ENCODE data around the gene PIGN. TPM values are rescaled to one million over a fixed set of nuclear protein-coding genes. Genes with fewer than 3 reads are reported as not detected.

PIGN gene
- total RNA-seq, 3 donors from 2014 or later (not counting 1 experiment from before 2014, with no cell fraction given): 12.2 to 21.7 (median 20.1) TPM

- no peak overlapping the region for H3K4me3 Mint-ChIP-seq
- no peaks in the 10 kb centered on the region for H3K9me3 ChIP-seq (ENCODE audit: control insufficient read depth, insufficient read depth, low read length)
- H3K4me3 ChIP-seq (ENCODE audit: low read length): no peak overlapping the region
- peaks cover 15% of the 10 kb centered on the region for H3K36me3 Mint-ChIP-seq
- peaks cover 6% of the 10 kb centered on the region for H3K36me3 ChIP-seq (ENCODE audit: control insufficient read depth, insufficient read depth, low read length)
- intact Hi-C loops (cut with micrococcal nuclease): no loop called here
- 100% methylated on average over 2 of the region's 4 CpGs for WGBS (ENCODE audit: insufficient coverage)
- no peaks in the 10 kb centered on the region for H3K27me3 ChIP-seq (ENCODE audit: control insufficient read depth, insufficient read depth, low read length)
- no peak overlapping the region for H3K27ac Mint-ChIP-seq
- H3K9me3 Mint-ChIP-seq: peaks cover 0 to 3% of the 10 kb centered on the region in 2 donors
- no peaks in the 10 kb centered on the region for H3K4me1 ChIP-seq (ENCODE audit: control insufficient read depth, insufficient read depth, low read length)
- TF ChIP-seq, protein P1, sequence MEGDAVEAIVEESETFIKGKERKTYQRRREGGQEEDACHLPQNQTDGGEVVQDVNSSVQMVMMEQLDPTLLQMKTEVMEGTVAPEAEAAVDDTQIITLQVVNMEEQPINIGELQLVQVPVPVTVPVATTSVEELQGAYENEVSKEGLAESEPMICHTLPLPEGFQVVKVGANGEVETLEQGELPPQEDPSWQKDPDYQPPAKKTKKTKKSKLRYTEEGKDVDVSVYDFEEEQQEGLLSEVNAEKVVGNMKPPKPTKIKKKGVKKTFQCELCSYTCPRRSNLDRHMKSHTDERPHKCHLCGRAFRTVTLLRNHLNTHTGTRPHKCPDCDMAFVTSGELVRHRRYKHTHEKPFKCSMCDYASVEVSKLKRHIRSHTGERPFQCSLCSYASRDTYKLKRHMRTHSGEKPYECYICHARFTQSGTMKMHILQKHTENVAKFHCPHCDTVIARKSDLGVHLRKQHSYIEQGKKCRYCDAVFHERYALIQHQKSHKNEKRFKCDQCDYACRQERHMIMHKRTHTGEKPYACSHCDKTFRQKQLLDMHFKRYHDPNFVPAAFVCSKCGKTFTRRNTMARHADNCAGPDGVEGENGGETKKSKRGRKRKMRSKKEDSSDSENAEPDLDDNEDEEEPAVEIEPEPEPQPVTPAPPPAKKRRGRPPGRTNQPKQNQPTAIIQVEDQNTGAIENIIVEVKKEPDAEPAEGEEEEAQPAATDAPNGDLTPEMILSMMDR (IDR thresholded peaks at IDR 0.05): no peak
- no peak for DNase-seq
- no peak overlapping the region for H3K27ac ChIP-seq (ENCODE audit: low read length)
- no peak for ATAC-seq
- no peaks in the 10 kb centered on the region for H3K4me1 Mint-ChIP-seq
- H3K27me3 Mint-ChIP-seq (ENCODE audit: low read depth in 2 of 2): no peaks in the 10 kb centered on the region
Measured at GRCh38 chr18:62097698-62098097, 89.2 kb downstream of the PIGN start.

- H3K9me3 ChIP-seq (ENCODE audit: control insufficient read depth, insufficient read depth, low read length): no peaks in the 10 kb centered on the region
- H3K27ac Mint-ChIP-seq: no peak overlapping the region
- peaks cover 10% of the 10 kb centered on the region for H3K36me3 ChIP-seq (ENCODE audit: control insufficient read depth, insufficient read depth, low read length)
- H3K27me3 ChIP-seq (ENCODE audit: control insufficient read depth, insufficient read depth, low read length): no peaks in the 10 kb centered on the region
- no peak for DNase-seq
- no peaks in the 10 kb centered on the region for H3K27me3 Mint-ChIP-seq (ENCODE audit: low read depth in 2 of 2)
- H3K27ac ChIP-seq (ENCODE audit: low read length): no peak overlapping the region
- intact Hi-C loops (cut with micrococcal nuclease): no loop called here
- no peak overlapping the region for H3K4me3 Mint-ChIP-seq
- no peak overlapping the region for H3K4me3 ChIP-seq (ENCODE audit: low read length)
- TF ChIP-seq, protein P1 (IDR thresholded peaks at IDR 0.05): no peak
- H3K9me3 Mint-ChIP-seq: no peaks in the 10 kb centered on the region
- H3K4me1 Mint-ChIP-seq: no peaks in the 10 kb centered on the region
- 96% methylated on average over 4 of the region's 5 CpGs for WGBS (ENCODE audit: insufficient coverage)
- no peaks in the 10 kb centered on the region for H3K4me1 ChIP-seq (ENCODE audit: control insufficient read depth, insufficient read depth, low read length)
- ATAC-seq: no peak
- peaks cover 11% of the 10 kb centered on the region for H3K36me3 Mint-ChIP-seq
Measured at GRCh38 chr18:62091487-62092120, 95.3 kb downstream of the PIGN start.

GRCh38 chr18:62089174-62089573, 97.7 kb downstream of the PIGN start:
- no peak overlapping the region for H3K4me3 Mint-ChIP-seq
- H3K27me3 Mint-ChIP-seq (ENCODE audit: low read depth in 2 of 2): no peaks in the 10 kb centered on the region
- intact Hi-C loops (cut with micrococcal nuclease): no loop called here

More at GRCh38 chr18:62089174-62089573, 97.7 kb downstream of the PIGN start:
- H3K36me3 ChIP-seq (ENCODE audit: control insufficient read depth, insufficient read depth, low read length): peaks cover 13% of the 10 kb centered on the region
- no peaks in the 10 kb centered on the region for H3K27me3 ChIP-seq (ENCODE audit: control insufficient read depth, insufficient read depth, low read length)
- Mint-ChIP-seq H3K9me3 (no peaks in the 10 kb centered on the region), H3K36me3 (peaks cover 24% of the 10 kb centered on the region), H3K27ac (no peak overlapping the region), H3K4me1 (no peaks in the 10 kb centered on the region)
- no peaks in the 10 kb centered on the region for H3K4me1 ChIP-seq (ENCODE audit: control insufficient read depth, insufficient read depth, low read length)
- H3K9me3 ChIP-seq (ENCODE audit: control insufficient read depth, insufficient read depth, low read length): no peaks in the 10 kb centered on the region
- DNase-seq (no peak), ATAC-seq (no peak)
- TF ChIP-seq, protein P1 (IDR thresholded peaks at IDR 0.05): no peak
- no peak overlapping the region for H3K27ac ChIP-seq (ENCODE audit: low read length)
- no peak overlapping the region for H3K4me3 ChIP-seq (ENCODE audit: low read length)
